Progenitor cell of endocrine pancreas (in vitro differentiated cells): ENCODE results near the gene CYP3A5. TPM values are rescaled to one million over a fixed set of nuclear protein-coding genes. Genes with fewer than 3 reads are reported as not detected.

ENCODE experiments used
- DNase-seq: peaks from one replicate; pipeline ENCODE4 v3.0.0; 2021; ENCODE audit warnings: low spot score; ENCODE audit not compliant: unreplicated experiment
- H3K27ac Mint-ChIP-seq: 2 replicates; pipeline ENCODE4 v1.8.0; 2021; ENCODE audit warnings: mild to moderate bottlenecking, moderate library complexity, mixed read lengths
- H3K27me3 Mint-ChIP-seq: 2 replicates; pipeline ENCODE4 v1.8.0; 2021; ENCODE audit warnings: mixed read lengths
- H3K36me3 Mint-ChIP-seq: 2 replicates; pipeline ENCODE4 v1.8.0; 2022; ENCODE audit warnings: mixed read lengths; ENCODE audit not compliant: insufficient read depth
- H3K4me1 Mint-ChIP-seq: 2 replicates; pipeline ENCODE4 v1.8.0; 2021; ENCODE audit warnings: low read depth, mixed read lengths
- H3K4me3 Mint-ChIP-seq: 2 replicates; pipeline ENCODE4 v1.8.0; 2021; ENCODE audit warnings: low read depth, mild to moderate bottlenecking, moderate library complexity, mixed read lengths
- H3K9me3 Mint-ChIP-seq: 2 replicates; pipeline ENCODE4 v1.8.0; 2021; ENCODE audit warnings: low read depth, mixed read lengths
- total RNA-seq: library from RNA; stranded (reverse); gene quantifications from 2 replicates; pipeline ENCODE4 v1.2.1, GENCODE V29; 2021
- TF ChIP-seq, protein P1 (sequence below): fragments of 200-600 bp; sonication (generic); IDR thresholded peaks from one replicate; pipeline ENCODE4 v1.5.0; 2021; ENCODE audit warnings: antibody characterized with exemption, mild to moderate bottlenecking; ENCODE audit not compliant: unreplicated experiment

Gene CYP3A5
- total RNA-seq, 1 donor from 2014 or later: 4.2 TPM

- Mint-ChIP-seq H3K27me3 (no peaks in the 10 kb centered on the region), H3K36me3 (peaks cover 10% of the 10 kb centered on the region), H3K9me3 (peaks cover 19% of the 10 kb centered on the region), H3K4me1 (peaks cover 1% of the 10 kb centered on the region), H3K27ac (no peak overlapping the region), H3K4me3 (no peak overlapping the region)
- TF ChIP-seq, protein P1, sequence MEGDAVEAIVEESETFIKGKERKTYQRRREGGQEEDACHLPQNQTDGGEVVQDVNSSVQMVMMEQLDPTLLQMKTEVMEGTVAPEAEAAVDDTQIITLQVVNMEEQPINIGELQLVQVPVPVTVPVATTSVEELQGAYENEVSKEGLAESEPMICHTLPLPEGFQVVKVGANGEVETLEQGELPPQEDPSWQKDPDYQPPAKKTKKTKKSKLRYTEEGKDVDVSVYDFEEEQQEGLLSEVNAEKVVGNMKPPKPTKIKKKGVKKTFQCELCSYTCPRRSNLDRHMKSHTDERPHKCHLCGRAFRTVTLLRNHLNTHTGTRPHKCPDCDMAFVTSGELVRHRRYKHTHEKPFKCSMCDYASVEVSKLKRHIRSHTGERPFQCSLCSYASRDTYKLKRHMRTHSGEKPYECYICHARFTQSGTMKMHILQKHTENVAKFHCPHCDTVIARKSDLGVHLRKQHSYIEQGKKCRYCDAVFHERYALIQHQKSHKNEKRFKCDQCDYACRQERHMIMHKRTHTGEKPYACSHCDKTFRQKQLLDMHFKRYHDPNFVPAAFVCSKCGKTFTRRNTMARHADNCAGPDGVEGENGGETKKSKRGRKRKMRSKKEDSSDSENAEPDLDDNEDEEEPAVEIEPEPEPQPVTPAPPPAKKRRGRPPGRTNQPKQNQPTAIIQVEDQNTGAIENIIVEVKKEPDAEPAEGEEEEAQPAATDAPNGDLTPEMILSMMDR: no peak
- no peak for DNase-seq
Measured at GRCh38 chr7:99685129-99685758, 5.4 kb upstream of the CYP3A5 start.

DNA sequence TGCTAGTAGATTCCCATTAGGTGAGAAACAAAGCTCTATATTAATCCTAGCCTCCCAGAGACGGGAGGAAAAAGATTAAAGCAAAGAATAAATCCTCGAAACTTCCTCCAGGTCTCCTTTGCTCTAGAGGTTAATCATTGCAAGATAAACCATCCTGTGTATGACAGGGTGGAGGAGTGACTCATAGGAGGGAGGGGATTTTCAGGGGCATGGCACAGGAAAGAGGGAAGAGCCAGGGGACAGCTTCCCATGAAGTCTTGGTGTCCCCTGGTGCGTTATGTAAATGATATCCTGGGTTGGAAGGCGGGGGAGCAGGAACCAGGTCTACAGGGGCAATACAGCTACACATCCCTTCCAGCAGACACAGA lies 780 bp downstream of the CYP3A5 start:
- Mint-ChIP-seq H3K27ac (peak overlapping the region; percentile 47), H3K9me3 (peaks cover 9% of the 10 kb centered on the region), H3K4me1 (peaks cover 40% of the 10 kb centered on the region), H3K36me3 (peaks cover 5% of the 10 kb centered on the region), H3K4me3 (peak overlapping the region; percentile 23), H3K27me3 (no peaks in the 10 kb centered on the region)
- TF ChIP-seq, protein P1: no peak
- no peak for DNase-seq

GRCh38 chr7:99677648-99678045 lies 2.1 kb downstream of the CYP3A5 start:
- H3K4me3 Mint-ChIP-seq: no peak overlapping the region
- H3K27ac Mint-ChIP-seq: peak overlapping the region; percentile 65
- TF ChIP-seq, protein P1: no peak
- H3K9me3 Mint-ChIP-seq: peaks cover 4% of the 10 kb centered on the region
- H3K36me3 Mint-ChIP-seq: peaks cover 5% of the 10 kb centered on the region
- peaks cover 40% of the 10 kb centered on the region for H3K4me1 Mint-ChIP-seq
- no peaks in the 10 kb centered on the region for H3K27me3 Mint-ChIP-seq
- DNase-seq: no peak

DNA sequence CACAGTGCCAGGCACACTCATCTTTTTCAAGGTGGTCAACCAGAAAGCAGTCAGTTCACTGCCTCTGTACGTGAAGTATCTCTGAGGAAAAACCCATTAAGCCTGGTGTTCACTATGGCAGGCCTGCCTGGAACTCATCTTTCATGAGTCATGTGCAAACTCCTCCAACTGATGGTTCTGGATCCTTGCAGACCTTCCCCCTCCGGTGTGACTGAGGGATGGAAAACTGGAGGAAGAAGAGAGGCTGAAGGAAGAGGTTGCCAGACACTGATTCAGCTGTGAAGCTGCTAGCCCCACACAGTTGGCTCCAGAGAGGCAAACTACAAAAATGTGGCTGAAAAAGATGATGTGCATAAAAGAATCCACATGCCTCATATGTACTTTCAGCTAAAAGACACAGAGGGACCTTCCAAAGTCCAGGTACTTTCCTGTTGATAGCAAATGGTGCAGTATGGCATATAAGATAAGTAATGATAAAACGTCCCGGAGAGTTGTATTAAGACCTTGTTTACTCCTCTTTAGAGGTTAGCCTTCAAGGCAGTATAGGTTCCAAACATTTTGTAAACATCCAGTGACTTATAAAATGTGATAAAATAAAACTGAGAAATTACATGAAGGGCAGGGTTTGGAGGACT lies 2.7 kb downstream of the CYP3A5 start:
- no peak overlapping the region for H3K4me3 Mint-ChIP-seq
- H3K27ac Mint-ChIP-seq: peak overlapping the region; percentile 65
- TF ChIP-seq, protein P1: no peak
- DNase-seq: no peak
- peaks cover 3% of the 10 kb centered on the region for H3K36me3 Mint-ChIP-seq
- H3K27me3 Mint-ChIP-seq: no peaks in the 10 kb centered on the region
- H3K9me3 Mint-ChIP-seq: peaks cover under 1% of the 10 kb centered on the region
- peaks cover 40% of the 10 kb centered on the region for H3K4me1 Mint-ChIP-seq

DNA sequence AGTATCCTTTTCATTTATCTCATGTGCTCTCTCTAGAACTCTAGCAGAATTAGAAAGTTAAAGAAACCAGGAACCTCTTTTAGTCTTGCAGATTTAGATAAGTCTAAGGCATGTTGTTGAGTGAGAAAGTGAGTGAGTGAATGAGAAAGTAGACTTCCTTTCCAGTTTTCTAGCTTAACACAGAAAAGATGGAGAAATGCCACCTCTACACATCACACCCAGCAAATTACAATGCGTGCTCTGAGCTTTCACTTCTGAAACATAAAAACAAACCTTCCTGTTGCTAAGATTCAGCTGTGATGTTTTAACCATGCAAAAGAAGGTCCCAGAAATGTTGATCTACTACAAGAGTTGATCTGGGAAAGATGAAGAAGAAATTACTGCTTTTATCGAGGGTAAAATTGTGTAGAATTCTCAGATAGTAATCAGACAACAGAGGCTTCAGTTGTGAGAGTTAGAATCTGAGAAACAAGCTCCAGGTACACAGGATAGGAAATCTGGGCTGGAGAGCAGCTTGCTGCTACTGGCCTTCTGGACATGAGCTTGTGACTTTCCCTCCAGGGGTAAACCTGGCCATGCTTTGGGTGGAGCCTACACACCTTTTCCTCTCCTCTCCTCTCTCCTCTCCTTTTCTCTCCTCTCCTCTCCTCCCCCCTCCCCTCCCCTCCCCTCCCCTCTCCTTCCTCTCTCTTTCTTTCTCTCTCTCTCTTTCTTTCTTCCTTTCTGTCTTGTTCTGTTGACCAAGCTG lies 4.6 kb downstream of the CYP3A5 start:
- no peak overlapping the region for H3K27ac Mint-ChIP-seq
- H3K4me3 Mint-ChIP-seq: no peak overlapping the region
- H3K9me3 Mint-ChIP-seq: no peaks in the 10 kb centered on the region

More for the DNA sequence above, 4.6 kb downstream of the CYP3A5 start:
- Mint-ChIP-seq H3K27me3 (no peaks in the 10 kb centered on the region), H3K36me3 (peaks cover 1% of the 10 kb centered on the region), H3K4me1 (peaks cover 38% of the 10 kb centered on the region)
- DNase-seq: no peak
- TF ChIP-seq, protein P1: no peak
